VCaP (cell line): ENCODE results near the gene MYMX.
A peak's percentile ranks its signal among the peaks of the same experiment; 100 is the strongest.

Source experiments
- H3K27ac ChIP-seq: fragments of 450-650 bp; 2 replicates; pipeline ENCODE4 v1.5.1; 2017
- CTCF ChIP-seq: fragments of 450-650 bp; conservative IDR thresholded peaks from 2 replicates; pipeline ENCODE4 v1.5.1; 2017; ENCODE audit warnings: mild to moderate bottlenecking, moderate library complexity

MYMX gene

GRCh38 chr6:44237813-44238433 is 21.2 kb downstream of the MYMX start:
- peak; percentile 99 for TF ChIP-seq CTCF
- peak overlapping the region; percentile 87 for H3K27ac ChIP-seq

GRCh38 chr6:44238687-44239350 is 22.1 kb downstream of the MYMX start:
- H3K27ac ChIP-seq, result peak overlapping the region; percentile 87; the same call in 1 of the 2 replicates
- TF ChIP-seq CTCF, result no peak

- no peak for TF ChIP-seq CTCF
- no peak overlapping the region for H3K27ac ChIP-seq
Measured at GRCh38 chr6:44243345-44243744, 26.6 kb downstream of the MYMX start.

- peak overlapping the region; percentile 95 for H3K27ac ChIP-seq
- no peak for TF ChIP-seq CTCF
Measured at GRCh38 chr6:44245391-44245911, 28.7 kb downstream of the MYMX start.

- H3K27ac ChIP-seq, result peak overlapping the region; percentile 95
- TF ChIP-seq CTCF, result peak; percentile 71
Measured at GRCh38 chr6:44245912-44246662, 29.4 kb downstream of the MYMX start.

GRCh38 chr6:44246663-44247337 is 30.1 kb downstream of the MYMX start, which contains the start of gene HSP90AB1:
Gene HSP90AB1, plus strand, starts transcription at chr6:44247101. Its CDS starts 1,529 bp downstream, at chr6:44248630.
- TF ChIP-seq CTCF, result no peak
- H3K27ac ChIP-seq, result peak within 1 kb of the TSS; percentile 95
